ENCODE results near the gene NEXN. TPM values are rescaled to one million over a fixed set of nuclear protein-coding genes. Genes with fewer than 3 reads are reported as not detected.

NEXN gene
- polyA plus RNA-seq, 3 donors = 0.31 to 3.5 (median 3.0) TPM

DNA sequence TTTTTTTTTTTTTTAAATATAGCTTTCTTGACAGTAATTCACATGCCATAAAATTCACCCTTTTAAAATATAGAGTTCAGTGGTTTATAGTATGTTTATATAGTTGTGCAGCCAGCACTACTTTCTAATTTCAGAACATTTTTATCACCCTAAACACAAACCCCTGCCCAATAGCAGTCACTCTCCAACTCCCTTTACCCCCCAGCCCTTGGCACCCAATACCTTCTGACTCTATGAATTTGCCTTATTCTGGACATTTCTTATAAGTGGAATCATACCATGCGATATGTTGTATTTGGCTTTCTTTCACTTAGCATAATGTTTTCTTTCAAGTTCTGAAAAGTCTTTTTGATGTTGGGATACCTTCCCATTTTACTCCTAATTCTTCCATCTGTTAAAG is 42.5 kb upstream of the NEXN start:
- Histone ChIP-seq H3K27ac (ENCODE audit: low read depth in 1 of 2, low read length in 2 of 2) (no peak overlapping the region), H3K79me2 (ENCODE audit: insufficient read depth, low read length) (no peaks in the 10 kb centered on the region), H3K9me3 (replicated peaks in 1 of 2; ENCODE audit: control insufficient read depth in 1 of 2, insufficient read depth in 1 of 2, low read length in 2 of 2) (no peaks in the 10 kb centered on the region), H2AFZ (ENCODE audit: insufficient read depth, low read depth, low read length, poor library complexity, severe bottlenecking) (no peak overlapping the region), H3K9ac (ENCODE audit: insufficient read depth, low read length, poor library complexity, severe bottlenecking) (no peak overlapping the region), H3K4me3 (replicated peaks in 1 of 3; ENCODE audit: low read depth in 2 of 3, low read length in 3 of 3) (no peak overlapping the region), H3K4me1 (ENCODE audit: control insufficient read depth in 1 of 2, insufficient read depth in 2 of 2, low read length in 2 of 2) (peaks cover 6 to 8% of the 10 kb centered on the region in 2 donors), H3K4me2 (replicated peaks; ENCODE audit: extremely low read depth, low read length, poor library complexity, severe bottlenecking) (no peak overlapping the region), H4K20me1 (ENCODE audit: insufficient read depth, low read length) (no peaks in the 10 kb centered on the region), H3K36me3 (replicated peaks in 1 of 2; ENCODE audit: control insufficient read depth in 1 of 2, insufficient read depth in 2 of 2, low read length in 2 of 2) (peaks cover 16 to 21% of the 10 kb centered on the region in 2 donors), H3K27me3 (ENCODE audit: control insufficient read depth in 2 of 2, insufficient read depth in 2 of 2, low read length in 2 of 2) (no peaks in the 10 kb centered on the region)
- no peaks in the 10 kb centered on the region for H3K9me3 Mint-ChIP-seq
- H3K4me1 Mint-ChIP-seq = no peaks in the 10 kb centered on the region
- H3K27me3 Mint-ChIP-seq (ENCODE audit: low read depth in 3 of 3) = peaks cover 0 to 3% (median 2%) of the 10 kb centered on the region in 3 donors
- peaks cover 29 to 34% of the 10 kb centered on the region in 2 donors for H3K36me3 Mint-ChIP-seq
- H3K4me3 Mint-ChIP-seq = no peak overlapping the region
- peak overlapping the region in 1 of 7 donors; percentile 46 for H3K27ac Mint-ChIP-seq
- intact Hi-C loops (cut with micrococcal nuclease) = no loop called here
- DNase-seq = no peak
- TF ChIP-seq, protein P1, sequence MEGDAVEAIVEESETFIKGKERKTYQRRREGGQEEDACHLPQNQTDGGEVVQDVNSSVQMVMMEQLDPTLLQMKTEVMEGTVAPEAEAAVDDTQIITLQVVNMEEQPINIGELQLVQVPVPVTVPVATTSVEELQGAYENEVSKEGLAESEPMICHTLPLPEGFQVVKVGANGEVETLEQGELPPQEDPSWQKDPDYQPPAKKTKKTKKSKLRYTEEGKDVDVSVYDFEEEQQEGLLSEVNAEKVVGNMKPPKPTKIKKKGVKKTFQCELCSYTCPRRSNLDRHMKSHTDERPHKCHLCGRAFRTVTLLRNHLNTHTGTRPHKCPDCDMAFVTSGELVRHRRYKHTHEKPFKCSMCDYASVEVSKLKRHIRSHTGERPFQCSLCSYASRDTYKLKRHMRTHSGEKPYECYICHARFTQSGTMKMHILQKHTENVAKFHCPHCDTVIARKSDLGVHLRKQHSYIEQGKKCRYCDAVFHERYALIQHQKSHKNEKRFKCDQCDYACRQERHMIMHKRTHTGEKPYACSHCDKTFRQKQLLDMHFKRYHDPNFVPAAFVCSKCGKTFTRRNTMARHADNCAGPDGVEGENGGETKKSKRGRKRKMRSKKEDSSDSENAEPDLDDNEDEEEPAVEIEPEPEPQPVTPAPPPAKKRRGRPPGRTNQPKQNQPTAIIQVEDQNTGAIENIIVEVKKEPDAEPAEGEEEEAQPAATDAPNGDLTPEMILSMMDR (IDR thresholded peaks at IDR 0.05) = no peak
- WGBS (ENCODE audit: insufficient coverage) = no CpG with 5 or more reads among the region's 1 CpG

DNA sequence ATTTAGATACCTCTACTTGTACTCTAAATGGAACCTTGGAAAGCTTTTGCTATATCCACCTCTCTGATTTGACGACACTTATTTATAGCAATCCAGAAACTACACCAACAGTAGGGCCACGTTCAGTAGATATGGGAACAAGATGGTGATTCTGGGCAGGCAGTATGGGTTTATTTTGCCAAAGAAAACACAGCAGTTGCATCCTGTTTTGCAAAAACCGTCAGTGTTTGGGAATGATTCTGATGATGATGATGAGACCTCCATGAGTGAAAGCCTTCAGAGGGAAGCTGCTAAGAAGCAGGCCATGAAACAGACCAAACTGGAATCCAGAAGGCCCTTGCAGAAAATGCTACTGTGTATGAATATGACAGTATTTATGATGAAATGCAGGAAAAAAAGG is 41.5 kb upstream of the NEXN start:
- Histone ChIP-seq H3K79me2 (ENCODE audit: insufficient read depth, low read length) (no peaks in the 10 kb centered on the region), H3K4me1 (ENCODE audit: control insufficient read depth in 1 of 2, insufficient read depth in 2 of 2, low read length in 2 of 2) (peaks cover 6 to 8% of the 10 kb centered on the region in 2 donors), H3K9me3 (replicated peaks in 1 of 2; ENCODE audit: control insufficient read depth in 1 of 2, insufficient read depth in 1 of 2, low read length in 2 of 2) (no peaks in the 10 kb centered on the region), H3K27me3 (ENCODE audit: control insufficient read depth in 2 of 2, insufficient read depth in 2 of 2, low read length in 2 of 2) (no peaks in the 10 kb centered on the region), H3K27ac (ENCODE audit: low read depth in 1 of 2, low read length in 2 of 2) (no peak overlapping the region), H3K4me2 (replicated peaks; ENCODE audit: extremely low read depth, low read length, poor library complexity, severe bottlenecking) (no peak overlapping the region), H2AFZ (ENCODE audit: insufficient read depth, low read depth, low read length, poor library complexity, severe bottlenecking) (no peak overlapping the region), H4K20me1 (ENCODE audit: insufficient read depth, low read length) (no peaks in the 10 kb centered on the region), H3K36me3 (replicated peaks in 1 of 2; ENCODE audit: control insufficient read depth in 1 of 2, insufficient read depth in 2 of 2, low read length in 2 of 2) (peaks cover 16 to 21% of the 10 kb centered on the region in 2 donors), H3K4me3 (replicated peaks in 1 of 3; ENCODE audit: low read depth in 2 of 3, low read length in 3 of 3) (no peak overlapping the region), H3K9ac (ENCODE audit: insufficient read depth, low read length, poor library complexity, severe bottlenecking) (no peak overlapping the region)
- H3K36me3 Mint-ChIP-seq = peaks cover 25 to 27% of the 10 kb centered on the region in 2 donors
- no peaks in the 10 kb centered on the region for H3K9me3 Mint-ChIP-seq
- DNase-seq = no peak
- peaks cover 0 to 2% (median 1%) of the 10 kb centered on the region in 3 donors for H3K27me3 Mint-ChIP-seq (ENCODE audit: low read depth in 3 of 3)
- no peaks in the 10 kb centered on the region for H3K4me1 Mint-ChIP-seq
- TF ChIP-seq, protein P1 (IDR thresholded peaks at IDR 0.05) = no peak
- intact Hi-C loops (cut with micrococcal nuclease) = no loop called here
- 30% methylated on average over 1 of the region's 3 CpGs for WGBS (ENCODE audit: insufficient coverage)
- H3K27ac Mint-ChIP-seq = no peak overlapping the region
- H3K4me3 Mint-ChIP-seq = no peak overlapping the region

Data from CD14-positive monocyte (primary cell).